Measurements from ENCODE around the gene P4HTM. TPM values are rescaled to one million over a fixed set of nuclear protein-coding genes. Genes with fewer than 3 reads are reported as not detected.

Gene P4HTM
- total and polyA plus RNA-seq, 2 donors (not counting 1 experiment from before 2014, with no cell fraction given) = 48.5 to 70.6 TPM

- H3K9me3 Mint-ChIP-seq (ENCODE audit: insufficient read depth) = no peaks in the 10 kb centered on the region
- Histone ChIP-seq H3K4me1 (ENCODE audit: control insufficient read depth in 2 of 2, insufficient read depth in 2 of 2, low read length in 2 of 2) (peaks cover 10 to 13% of the 10 kb centered on the region in 2 donors), H3K9ac (ENCODE audit: low read length) (no peak overlapping the region), H3K4me2 (replicated peaks; ENCODE audit: low read depth, low read length, poor library complexity, severe bottlenecking) (no peak overlapping the region), H3K27me3 (replicated peaks in 1 of 4; ENCODE audit: control extremely low read depth in 1 of 4, control insufficient read depth in 3 of 4, insufficient read depth in 4 of 4, low read length in 3 of 4) (no peaks in the 10 kb centered on the region), H3K4me3 (ENCODE audit: control extremely low read depth in 1 of 5, extremely low read depth in 1 of 5, insufficient read depth in 1 of 5, low read depth in 2 of 5, low read length in 4 of 5) (no peak overlapping the region), H3K36me3 (replicated peaks in 1 of 2; ENCODE audit: control extremely low read depth in 1 of 2, control insufficient read depth in 1 of 2, extremely low read depth in 1 of 2, insufficient read depth in 2 of 2, low read length in 1 of 2) (peaks cover 1 to 40% of the 10 kb centered on the region in 2 experiments), H3K9me3 (ENCODE audit: control extremely low read depth in 1 of 3, control insufficient read depth in 2 of 3, insufficient read depth in 1 of 3, low read length in 2 of 3) (no peaks in the 10 kb centered on the region), H4K20me1 (ENCODE audit: control insufficient read depth, insufficient read depth, low read length, poor library complexity, severe bottlenecking) (no peaks in the 10 kb centered on the region), H3K79me2 (ENCODE audit: control insufficient read depth, insufficient read depth, low read length) (peaks cover 5% of the 10 kb centered on the region), H2AFZ (ENCODE audit: insufficient read depth, low read depth, low read length, poor library complexity, severe bottlenecking) (no peak overlapping the region), H3K27ac (ENCODE audit: low read length in 2 of 2) (no peak overlapping the region)
- H3K27ac Mint-ChIP-seq = no peak overlapping the region
- DNase-seq (no peak), ATAC-seq (ENCODE audit: low read depth) (no peak)
- TF ChIP-seq CTCF (IDR thresholded peaks at IDR 0.05) (no peak), EZH2 (IDR thresholded peaks at IDR 0.05; ENCODE audit: borderline replicate concordance, insufficient read depth, low read depth, low read length, poor library complexity, severe bottlenecking) (no peak)
- intact Hi-C loops (cut with micrococcal nuclease) = no loop called here
- peaks cover 17% of the 10 kb centered on the region for H3K4me1 Mint-ChIP-seq
- ChIA-PET CTCF (interaction anchor here (0.7 to 6.4 kb wide), 6 partner anchors 22 to 171 kb away, joined by 3 to 69 read pairs (median 14); partner anchors contain the start of genes NDUFAF3, QRICH1 and WDR6), POLR2A (interaction anchor here (0.9 kb wide), 1 partner anchor 22 kb away, joined by 4 read pairs; the partner anchor contains the start of gene WDR6)
- H3K27me3 Mint-ChIP-seq = no peaks in the 10 kb centered on the region
- 100% methylated on average over 5 of the region's 7 CpGs for WGBS (ENCODE audit: insufficient coverage)
- H3K4me3 Mint-ChIP-seq = no peak overlapping the region
Observed at GRCh38 chr3:48985831-48986376, 4.1 kb upstream of the P4HTM start.

GRCh38 chr3:48989126-48989795, 780 bp upstream of the P4HTM start:
- H3K27me3 Mint-ChIP-seq = no peaks in the 10 kb centered on the region
- Histone ChIP-seq H2AFZ (ENCODE audit: insufficient read depth, low read depth, low read length, poor library complexity, severe bottlenecking) (peak overlapping the region; percentile 91), H3K27ac (ENCODE audit: low read length in 2 of 2) (peak overlapping the region; percentile 24 to 32), H3K9ac (ENCODE audit: low read length) (peak overlapping the region; percentile 91), H3K36me3 (replicated peaks in 1 of 2; ENCODE audit: control extremely low read depth in 1 of 2, control insufficient read depth in 1 of 2, extremely low read depth in 1 of 2, insufficient read depth in 2 of 2, low read length in 1 of 2) (peaks cover 0 to 11% of the 10 kb centered on the region in 2 experiments), H3K9me3 (ENCODE audit: control extremely low read depth in 1 of 3, control insufficient read depth in 2 of 3, insufficient read depth in 1 of 3, low read length in 2 of 3) (no peaks in the 10 kb centered on the region), H3K27me3 (replicated peaks in 1 of 4; ENCODE audit: control extremely low read depth in 1 of 4, control insufficient read depth in 3 of 4, insufficient read depth in 4 of 4, low read length in 3 of 4) (no peaks in the 10 kb centered on the region), H3K4me3 (ENCODE audit: control extremely low read depth in 1 of 5, extremely low read depth in 1 of 5, insufficient read depth in 1 of 5, low read depth in 2 of 5, low read length in 4 of 5) (peak overlapping the region; percentile 53 to 86 (median 74)), H3K4me1 (ENCODE audit: control insufficient read depth in 2 of 2, insufficient read depth in 2 of 2, low read length in 2 of 2) (peaks cover 18 to 21% of the 10 kb centered on the region in 2 donors), H4K20me1 (ENCODE audit: control insufficient read depth, insufficient read depth, low read length, poor library complexity, severe bottlenecking) (no peaks in the 10 kb centered on the region), H3K79me2 (ENCODE audit: control insufficient read depth, insufficient read depth, low read length) (peaks cover 11% of the 10 kb centered on the region), H3K4me2 (replicated peaks; ENCODE audit: low read depth, low read length, poor library complexity, severe bottlenecking) (peak overlapping the region; percentile 97)
- H3K4me1 Mint-ChIP-seq = peaks cover 28% of the 10 kb centered on the region
- TF ChIP-seq CTCF (IDR thresholded peaks at IDR 0.05) (peak; percentile 8), EZH2 (IDR thresholded peaks at IDR 0.05; ENCODE audit: borderline replicate concordance, insufficient read depth, low read depth, low read length, poor library complexity, severe bottlenecking) (no peak)
- WGBS (ENCODE audit: insufficient coverage) = 4% methylated on average over 19 of the region's 21 CpGs
- peak overlapping the region; percentile 96 for H3K4me3 Mint-ChIP-seq
- H3K9me3 Mint-ChIP-seq (ENCODE audit: insufficient read depth) = no peaks in the 10 kb centered on the region
- intact Hi-C loops (cut with micrococcal nuclease) = no loop called here
- H3K27ac Mint-ChIP-seq = peak overlapping the region; percentile 95
- CTCF ChIA-PET = interaction anchor here (0.8 to 6.4 kb wide), 14 partner anchors 17 to 460 kb away, joined by 3 to 73 read pairs (median 16); partner anchors contain the start of genes IMPDH2, NDUFAF3, QARS1 and QRICH1
- no peak for ATAC-seq (ENCODE audit: low read depth)
- POLR2A ChIA-PET = interaction anchor here (1.1 to 2.2 kb wide), 5 partner anchors 18 to 33 kb away, joined by 3 to 13 read pairs (median 7); partner anchors contain the start of genes NDUFAF3 and WDR6
- no peak for DNase-seq

Data from B cell (primary cell).